Neuronal stem cell (in vitro differentiated cells): ENCODE results near the gene SPSB3.
"Not testable (repeated sequence)": the region's sequence is repeated elsewhere in the genome, so short reads cannot be mapped to it uniquely, and the experiment has no call there.

Experiments
- DNase-seq: peaks from one replicate; pipeline ENCODE4 v3.0.0-alpha.2; 2013; ENCODE audit warnings: low spot score
- H2AFZ ChIP-seq: one replicate; pipeline ENCODE4 v1.6.1; 2013; ENCODE audit warnings: mild to moderate bottlenecking, low read length, inconsistent platforms
- H2AK5ac ChIP-seq: 2 replicates; pipeline ENCODE4 v1.6.1; 2013; ENCODE audit warnings: low read depth, mild to moderate bottlenecking, inconsistent platforms, low read length, moderate library complexity, mixed read lengths
- H2BK120ac ChIP-seq: 2 replicates; pipeline ENCODE4 v1.6.1; 2013; ENCODE audit warnings: low read depth, mild to moderate bottlenecking, inconsistent platforms, low read length, moderate library complexity, mixed read lengths
- H2BK12ac ChIP-seq: one replicate; pipeline ENCODE4 v1.6.1; 2013; ENCODE audit warnings: low read length, inconsistent platforms
- H2BK15ac ChIP-seq: 2 replicates; pipeline ENCODE4 v1.6.1; 2013; ENCODE audit warnings: mild to moderate bottlenecking, low read length, inconsistent platforms, mixed read lengths
- H2BK5ac ChIP-seq: one replicate; pipeline ENCODE4 v1.6.1; 2013; ENCODE audit warnings: inconsistent platforms, mild to moderate bottlenecking, low read length, moderate library complexity
- H3K14ac ChIP-seq: one replicate; pipeline ENCODE4 v1.6.1; 2013; ENCODE audit warnings: low read length, inconsistent platforms
- H3K18ac ChIP-seq: 2 replicates; pipeline ENCODE4 v1.6.1; 2013; ENCODE audit warnings: low read length, inconsistent platforms
- H3K23ac ChIP-seq: 2 replicates; pipeline ENCODE4 v1.6.1; 2013; ENCODE audit warnings: low read depth, mild to moderate bottlenecking, mixed read lengths, low read length, inconsistent platforms; ENCODE audit not compliant: poor library complexity
- H3K27ac ChIP-seq: replicated peaks from 3 replicates; pipeline ENCODE4 v1.5.1; 2013; ENCODE audit warnings: low read length, inconsistent platforms
- H3K27me3 ChIP-seq, 3 experiments: 2 replicates each; pipeline ENCODE4 v1.6.1; 2013; ENCODE audit warnings: low read length in 3 of 3, mild to moderate bottlenecking in 2 of 3, inconsistent platforms in 1 of 3, low read depth in 1 of 3, mixed read lengths in 1 of 3, moderate library complexity in 1 of 3; ENCODE audit not compliant: control insufficient read depth in 3 of 3, insufficient read depth in 3 of 3
- H3K36me3 ChIP-seq, 2 donors: replicated peaks in 1 of 2; 2 replicates each; pipeline ENCODE4 v1.6.1; 2013; ENCODE audit warnings: low read length in 2 of 2; ENCODE audit not compliant: control insufficient read depth in 2 of 2, insufficient read depth in 2 of 2
- H3K4ac ChIP-seq: 2 replicates; pipeline ENCODE4 v1.6.1; 2013; ENCODE audit warnings: inconsistent platforms, mild to moderate bottlenecking, low read length, moderate library complexity
- H3K4me1 ChIP-seq, 2 donors: 1 replicate in 1 of 2; 2 replicates in 1 of 2; pipeline ENCODE4 v1.6.1; 2013; ENCODE audit warnings: low read length in 2 of 2, low read depth in 1 of 2; ENCODE audit not compliant: control insufficient read depth in 2 of 2, insufficient read depth in 1 of 2
- H3K4me2 ChIP-seq: one replicate; pipeline ENCODE4 v1.6.1; 2013; ENCODE audit warnings: mild to moderate bottlenecking, low read length, inconsistent platforms; ENCODE audit not compliant: insufficient read depth, poor library complexity, severe bottlenecking
- H3K4me3 ChIP-seq, 2 donors: 2 replicates each; pipeline ENCODE4 v1.5.1; 2013; ENCODE audit warnings: low read length in 2 of 2, mild to moderate bottlenecking in 2 of 2, inconsistent platforms in 1 of 2, moderate library complexity in 1 of 2
- H3K79me1 ChIP-seq: one replicate; pipeline ENCODE4 v1.6.1; 2013; ENCODE audit warnings: low read depth, mild to moderate bottlenecking, inconsistent platforms, low read length, moderate library complexity
- H3K9ac ChIP-seq: one replicate; pipeline ENCODE4 v1.6.1; 2013; ENCODE audit warnings: mild to moderate bottlenecking, low read depth, low read length, inconsistent platforms; ENCODE audit not compliant: poor library complexity
- H3K9me3 ChIP-seq, 2 donors: replicated peaks in 1 of 2; 2 replicates each; pipeline versions ENCODE3 to v1.6.1; 2013; ENCODE audit warnings: low read length in 2 of 2, mild to moderate bottlenecking in 2 of 2, inconsistent platforms in 1 of 2, low read depth in 1 of 2, mixed read lengths in 1 of 2, moderate library complexity in 1 of 2; ENCODE audit not compliant: control insufficient read depth in 2 of 2, insufficient read depth in 1 of 2
- H4K8ac ChIP-seq: one replicate; pipeline ENCODE4 v1.6.1; 2013; ENCODE audit warnings: low read depth, mild to moderate bottlenecking, inconsistent platforms, low read length, moderate library complexity
- H4K91ac ChIP-seq: one replicate; pipeline ENCODE4 v1.6.1; 2013; ENCODE audit warnings: low read length, low read depth, mild to moderate bottlenecking, inconsistent platforms; ENCODE audit not compliant: poor library complexity
- WGBS, 2 donors: extraction: QIAGEN DNeasy Blood & Tissue Kit; methylation state at CpG; one replicate each; pipeline ENCODE4 v1.1.7; 2013; ENCODE audit warnings: missing lambda C conversion rate in 2 of 2, mixed read lengths in 1 of 2; ENCODE audit not compliant: insufficient read length in 2 of 2, insufficient replicate concordance in 1 of 2; ENCODE audit errors: extremely low coverage in 2 of 2; 5-methylcytosine and 5-hydroxymethylcytosine counted together

The SPSB3 gene

GRCh38 chr16:1740234-1740633 is 42.1 kb downstream of the SPSB3 start:
- Histone ChIP-seq H2BK120ac (no peak overlapping the region), H3K27me3 (no peaks in the 10 kb centered on the region), H2BK5ac (no peak overlapping the region), H3K79me1 (peaks cover 8% of the 10 kb centered on the region), H3K14ac (peak overlapping the region; percentile 72), H3K36me3 (peaks cover 24 to 46% of the 10 kb centered on the region in 2 donors), H4K8ac (no peak overlapping the region), H3K4ac (no peak overlapping the region), H3K9me3 (peaks cover 3 to 32% of the 10 kb centered on the region in 2 donors), H2AK5ac (no peak overlapping the region), H3K27ac (no peak overlapping the region), H3K4me1 (no peaks in the 10 kb centered on the region), H4K91ac (no peak overlapping the region), H2BK12ac (no peak overlapping the region), H2AFZ (no peak overlapping the region), H3K4me3 (peak overlapping the region in 1 of 2 donors; percentile 53), H3K9ac (no peak overlapping the region), H3K18ac (no peak overlapping the region), H3K23ac (peak overlapping the region; percentile 59), H3K4me2 (no peak overlapping the region), H2BK15ac (no peak overlapping the region)
- WGBS, 2 donors = no CpG with 5 or more reads among the region's 33 CpGs
- no peak for DNase-seq

- no CpG with 5 or more reads among the region's 22 CpGs for WGBS, 2 donors
- H3K4me1 ChIP-seq = no peaks in the 10 kb centered on the region
- peak overlapping the region; percentile 84 for H2BK12ac ChIP-seq
- H2BK5ac ChIP-seq = peak overlapping the region; percentile 53
- peak overlapping the region; percentile 81 for H3K9ac ChIP-seq
- no peak overlapping the region for H4K91ac ChIP-seq
- H2AFZ ChIP-seq = no peak overlapping the region
- no peak overlapping the region for H2BK15ac ChIP-seq
- no peak overlapping the region for H3K18ac ChIP-seq
- H2BK120ac ChIP-seq = no peak overlapping the region
- no peaks in the 10 kb centered on the region for H3K79me1 ChIP-seq
- H3K4me2 ChIP-seq = no peak overlapping the region
- peak overlapping the region; percentile 63 for H2AK5ac ChIP-seq
- H3K27ac ChIP-seq = no peak overlapping the region
- peak overlapping the region; percentile 86 for H4K8ac ChIP-seq
- no peak for DNase-seq
- peaks cover 14 to 32% of the 10 kb centered on the region in 2 donors for H3K9me3 ChIP-seq
- peaks cover 34 to 49% of the 10 kb centered on the region in 2 donors for H3K36me3 ChIP-seq
- H3K4me3 ChIP-seq = peak overlapping the region in 1 of 2 donors; percentile 7
- peak overlapping the region; percentile 93 for H3K23ac ChIP-seq
- H3K4ac ChIP-seq = no peak overlapping the region
- no peaks in the 10 kb centered on the region for H3K27me3 ChIP-seq
- no peak overlapping the region for H3K14ac ChIP-seq
Measured at GRCh38 chr16:1734816-1735215, 47.6 kb downstream of the SPSB3 start.

GRCh38 chr16:1734123-1734522 is 48.2 kb downstream of the SPSB3 start:
- no peak overlapping the region for H3K4me3 ChIP-seq
- no peak overlapping the region for H2BK12ac ChIP-seq
- no peak for DNase-seq
- no peak overlapping the region for H3K4ac ChIP-seq
- no peak overlapping the region for H2BK15ac ChIP-seq
- H2BK5ac ChIP-seq = no peak overlapping the region
- no peaks in the 10 kb centered on the region for H3K4me1 ChIP-seq
- H2AK5ac ChIP-seq = no peak overlapping the region
- H2AFZ ChIP-seq = no peak overlapping the region
- no peak overlapping the region for H3K9ac ChIP-seq
- no peak overlapping the region for H4K91ac ChIP-seq
- no peaks in the 10 kb centered on the region for H3K27me3 ChIP-seq
- H4K8ac ChIP-seq = no peak overlapping the region
- H3K18ac ChIP-seq = no peak overlapping the region
- H3K9me3 ChIP-seq = peaks cover 14 to 25% of the 10 kb centered on the region in 2 donors
- H2BK120ac ChIP-seq = no peak overlapping the region
- H3K36me3 ChIP-seq = peaks cover 36 to 54% of the 10 kb centered on the region in 2 donors
- no peak overlapping the region for H3K23ac ChIP-seq
- H3K14ac ChIP-seq = peak overlapping the region; percentile 56
- WGBS, 2 donors = no CpG with 5 or more reads among the region's 22 CpGs
- no peak overlapping the region for H3K27ac ChIP-seq
- H3K79me1 ChIP-seq = no peaks in the 10 kb centered on the region
- no peak overlapping the region for H3K4me2 ChIP-seq

DNA sequence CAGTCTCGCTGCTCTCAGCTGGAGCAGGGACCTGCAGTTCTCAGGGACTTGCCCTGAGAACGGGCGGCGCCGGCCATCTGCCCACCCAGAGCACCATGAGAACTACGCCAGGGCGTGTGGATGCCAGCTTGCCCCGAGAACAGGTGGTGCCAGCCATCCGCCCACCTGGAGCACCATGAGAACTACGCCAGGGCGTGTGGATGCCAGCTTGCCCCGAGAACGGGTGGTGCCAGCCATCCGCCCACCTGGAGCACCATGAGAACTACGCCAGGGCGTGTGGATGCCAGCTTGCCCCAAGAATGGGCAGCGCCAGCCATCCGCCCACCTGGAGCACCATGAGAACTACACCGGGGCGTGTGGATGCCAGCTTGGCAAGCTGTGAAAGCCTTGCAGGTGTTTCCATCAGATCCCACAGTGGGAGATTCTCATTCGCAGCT is 49.8 kb downstream of the SPSB3 start:
- H3K27me3 ChIP-seq, DNase-seq, H3K18ac ChIP-seq, H3K4me3 ChIP-seq, H2BK5ac ChIP-seq, H2BK120ac ChIP-seq, H2BK15ac ChIP-seq, H2AK5ac ChIP-seq, H4K8ac ChIP-seq, H3K9ac ChIP-seq, H3K14ac ChIP-seq, H3K79me1 ChIP-seq, H3K4ac ChIP-seq, H3K4me1 ChIP-seq, H4K91ac ChIP-seq, H2BK12ac ChIP-seq, H3K27ac ChIP-seq, H3K4me2 ChIP-seq, H2AFZ ChIP-seq: not testable (repeated sequence)
- WGBS, 2 donors = no CpG with 5 or more reads among the region's 21 CpGs
- peaks cover 14 to 19% of the 10 kb centered on the region in 2 donors for H3K9me3 ChIP-seq
- peaks cover 42 to 69% of the 10 kb centered on the region in 2 donors for H3K36me3 ChIP-seq
- H3K23ac ChIP-seq = peak overlapping the region; percentile 31
